Measurements from ENCODE around the gene FOXRED2.
"Not testable (repeated sequence)": the region's sequence is repeated elsewhere in the genome, so short reads cannot be mapped to it uniquely, and the experiment has no call there.

Gene FOXRED2

DNA sequence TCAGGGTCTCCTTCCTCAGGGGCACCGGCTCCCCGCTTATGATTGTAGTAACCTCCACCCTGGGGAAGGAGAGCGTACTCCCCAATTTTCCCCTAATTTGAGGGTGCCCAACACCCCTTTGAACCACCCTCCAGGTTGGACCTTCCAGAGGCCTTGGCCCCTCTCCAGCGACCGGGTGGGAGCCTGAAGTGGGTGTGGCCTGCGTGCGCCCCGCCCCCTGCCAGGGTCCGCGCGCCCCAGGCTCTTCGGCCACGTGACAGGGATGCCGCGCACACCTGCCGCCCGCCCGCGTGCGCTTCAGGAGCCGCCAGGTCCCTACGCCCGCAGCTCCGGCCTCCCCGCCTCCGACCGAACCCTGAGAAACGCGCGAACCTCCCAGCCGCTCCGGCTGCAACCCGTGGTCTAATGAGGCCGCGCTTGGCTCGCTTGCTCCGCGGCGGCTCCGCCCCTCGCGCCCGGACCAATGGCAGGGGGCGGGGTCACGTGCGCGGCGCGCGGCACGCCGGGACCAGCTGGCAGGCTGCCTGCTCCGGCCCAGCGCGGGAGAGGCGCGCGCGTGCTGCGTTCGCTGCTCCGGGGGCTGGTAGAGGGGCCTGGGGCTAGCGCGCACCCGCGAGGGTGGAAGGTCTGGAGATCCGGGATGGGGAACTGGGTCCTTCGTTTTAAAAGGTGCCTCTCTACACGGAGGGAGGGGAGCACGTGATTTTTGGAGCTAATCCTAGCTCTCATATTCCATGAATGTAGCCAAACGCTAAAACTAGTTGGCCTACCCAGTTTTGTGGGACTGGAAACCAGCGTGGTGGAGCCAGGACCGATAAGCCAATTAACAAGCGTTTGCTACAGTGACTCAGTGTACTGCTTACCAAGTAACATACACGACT, at the start of gene FOXRED2:
Gene FOXRED2 (minus strand): TSS at position 404 of the 881 bp plus-strand sequence. CDS start 618 bp downstream, outside the sequence.
- DNase-seq (ENCODE audit: low spot score): peak; percentile 83

DNA sequence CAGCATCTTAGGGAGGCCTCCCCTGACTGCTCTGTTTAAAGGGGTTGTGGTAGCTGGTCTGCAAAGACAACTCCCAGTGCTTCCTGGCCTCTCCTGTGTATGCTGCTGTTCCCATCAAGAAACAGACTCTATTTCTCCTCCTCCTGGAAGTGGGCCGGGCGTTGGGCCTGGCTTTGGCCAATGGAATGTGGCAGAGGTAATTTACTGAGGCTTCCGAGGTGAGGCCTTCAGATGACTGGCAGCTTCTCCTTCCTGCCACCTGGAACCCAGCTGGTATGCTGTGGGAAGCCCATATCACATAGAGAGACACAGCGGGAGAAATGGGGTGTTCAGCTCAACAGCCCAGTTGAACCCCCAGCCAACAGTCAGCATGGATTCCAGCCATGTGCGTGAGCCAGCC, 47.3 kb upstream of the FOXRED2 start:
- DNase-seq (ENCODE audit: low spot score): no peak

DNA sequence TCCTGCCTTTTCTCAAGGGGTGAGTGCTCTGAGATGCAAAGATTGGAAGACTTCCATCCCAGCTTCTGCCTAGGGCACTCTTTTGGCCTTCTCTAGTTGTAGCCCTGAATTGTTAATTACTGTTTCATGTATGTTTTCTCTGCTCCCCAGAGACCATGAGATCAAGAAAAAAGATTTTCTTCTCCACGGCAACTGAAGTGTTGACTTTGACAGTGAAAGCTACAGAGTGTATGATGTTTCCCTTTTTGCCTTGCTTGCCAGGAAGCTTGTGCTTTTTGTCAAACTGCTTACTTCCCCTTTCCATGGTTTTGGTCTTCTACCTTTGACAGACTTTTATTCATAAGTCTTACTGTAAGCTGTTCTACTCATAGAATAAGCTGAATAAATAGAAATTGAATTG, 45.4 kb upstream of the FOXRED2 start:
- DNase-seq (ENCODE audit: low spot score): no peak

DNA sequence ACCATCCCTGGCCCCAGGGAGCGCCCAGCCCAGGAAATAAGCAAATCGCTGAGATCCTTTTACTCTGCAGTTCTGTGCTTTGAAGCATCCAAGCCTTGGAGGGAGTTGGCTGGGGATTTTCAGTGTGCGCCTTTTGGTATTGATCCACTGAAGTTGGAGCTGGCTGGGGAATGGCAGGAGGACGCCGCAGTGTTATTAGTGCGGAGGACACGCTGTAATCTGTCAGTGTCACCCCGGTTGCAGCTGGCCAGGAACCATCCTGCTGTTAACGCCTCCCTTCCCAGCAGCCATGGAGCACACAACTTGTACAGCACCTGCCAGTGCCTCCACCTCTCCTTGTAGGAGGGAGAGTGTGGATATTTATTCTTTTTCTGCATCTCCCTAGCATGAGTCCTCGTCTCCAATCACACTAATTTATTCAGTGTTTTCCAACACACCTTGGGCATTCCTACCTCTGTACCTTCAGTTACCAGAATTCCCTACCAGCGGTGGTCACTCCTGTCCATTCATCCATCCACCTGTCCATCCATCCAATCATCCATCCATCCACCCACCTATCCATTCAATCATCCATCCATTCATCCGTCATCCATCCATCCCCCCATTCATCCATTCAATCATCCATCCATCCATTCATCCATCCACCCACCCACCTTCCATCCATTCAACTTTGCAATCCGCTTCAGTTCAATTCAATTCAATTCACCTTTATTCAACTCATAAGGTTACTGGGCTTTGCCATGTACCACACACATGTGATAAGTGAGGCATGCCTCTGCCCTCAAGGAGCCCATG, 44.1 kb upstream of the FOXRED2 start:
- DNase-seq (ENCODE audit: low spot score): no peak

DNA sequence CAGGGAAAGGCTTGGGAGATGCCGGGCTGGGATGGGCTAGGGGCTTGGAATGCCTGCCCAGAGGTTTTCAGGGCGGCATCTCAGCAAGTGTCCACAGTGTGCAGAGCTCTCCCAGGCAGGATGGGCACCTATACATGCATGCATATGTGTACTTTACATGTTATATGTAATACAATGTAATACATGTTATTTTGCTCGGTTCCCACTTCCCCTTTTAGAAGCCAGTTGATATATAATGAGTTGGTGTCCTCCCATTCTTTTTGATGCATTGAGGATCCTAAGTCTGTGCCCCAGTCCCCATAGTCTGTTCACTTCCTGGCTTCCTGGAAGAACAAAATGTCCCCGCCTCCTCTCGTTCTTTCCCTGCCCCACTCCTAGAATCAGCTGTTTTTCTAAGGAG, 42.2 kb upstream of the FOXRED2 start:
- no peak for DNase-seq (ENCODE audit: low spot score)

DNA sequence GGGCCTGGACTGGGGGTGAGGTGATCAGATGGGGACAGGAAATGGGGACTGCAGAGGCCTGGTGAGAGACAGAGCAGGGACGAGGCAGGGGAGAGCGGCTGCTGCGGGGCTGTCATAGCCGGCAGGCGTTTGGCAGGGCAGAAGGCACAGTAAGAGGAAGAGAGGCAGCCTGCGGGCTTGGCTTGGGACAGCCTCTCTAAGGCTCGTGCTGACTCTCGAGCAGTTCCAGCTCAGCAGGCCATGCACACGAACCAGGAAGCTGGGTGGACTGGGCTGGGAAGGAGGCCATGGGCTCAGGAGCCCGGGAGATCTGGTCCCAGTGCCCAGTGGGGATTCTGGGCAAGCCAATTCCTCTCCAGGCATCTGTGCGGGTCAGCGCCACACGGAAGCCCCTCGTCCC, 41.8 kb upstream of the FOXRED2 start:
- DNase-seq (ENCODE audit: low spot score): no peak

DNA sequence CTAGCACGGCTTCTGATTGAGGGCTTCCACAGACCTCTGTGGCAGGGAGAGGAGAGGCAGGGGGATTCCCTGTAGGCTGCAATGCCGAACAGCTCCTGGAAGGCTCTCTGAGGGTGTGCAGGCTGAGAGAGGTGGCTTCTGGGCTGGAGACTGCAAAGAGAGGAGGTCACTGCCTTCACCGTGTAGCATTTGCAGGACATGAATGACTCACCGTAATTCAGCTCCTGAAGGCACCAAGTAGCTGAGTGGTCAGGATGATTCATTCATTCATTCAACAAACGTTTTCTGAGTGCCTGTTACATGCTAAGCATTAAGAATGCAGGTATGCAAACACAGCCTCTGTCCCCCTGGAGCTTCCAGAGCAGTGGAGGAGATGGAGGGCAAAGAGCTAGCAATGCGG, 40.1 kb upstream of the FOXRED2 start:
- no peak for DNase-seq (ENCODE audit: low spot score)

DNA sequence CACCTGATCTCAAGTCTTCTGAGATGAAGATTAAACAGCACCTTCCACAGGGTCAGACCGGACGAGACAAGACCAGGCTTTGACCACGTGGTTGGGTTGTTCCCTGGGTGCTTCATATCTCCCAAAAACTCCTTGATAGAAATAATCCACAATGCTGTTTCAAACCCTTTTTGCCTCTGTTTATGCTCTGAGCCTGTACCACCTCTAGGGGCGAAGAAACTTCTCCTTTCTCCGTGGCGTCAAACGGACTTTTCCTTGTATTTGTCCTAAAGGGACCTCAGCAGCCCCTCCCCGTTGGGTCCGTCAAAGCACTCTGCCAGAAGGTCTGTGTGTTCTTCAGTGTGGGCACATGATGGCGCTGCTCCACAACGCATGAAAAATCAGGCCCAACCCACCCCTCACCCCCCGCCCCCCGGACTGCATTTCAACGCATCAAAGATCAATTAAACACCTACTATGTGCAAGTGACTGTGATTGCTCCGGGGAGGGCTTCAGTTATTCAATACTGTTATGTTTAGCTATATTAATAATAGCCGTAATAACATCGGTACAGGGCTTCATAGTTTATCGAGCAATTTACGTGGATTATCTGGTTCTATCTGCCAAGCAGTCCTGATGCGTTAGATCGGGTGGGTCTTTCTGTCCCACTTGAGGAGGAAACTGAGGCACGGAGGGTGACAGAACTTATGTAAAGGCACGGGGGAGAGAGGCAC, 39.4 kb upstream of the FOXRED2 start:
- peak; percentile 79 for DNase-seq (ENCODE audit: low spot score)

DNA sequence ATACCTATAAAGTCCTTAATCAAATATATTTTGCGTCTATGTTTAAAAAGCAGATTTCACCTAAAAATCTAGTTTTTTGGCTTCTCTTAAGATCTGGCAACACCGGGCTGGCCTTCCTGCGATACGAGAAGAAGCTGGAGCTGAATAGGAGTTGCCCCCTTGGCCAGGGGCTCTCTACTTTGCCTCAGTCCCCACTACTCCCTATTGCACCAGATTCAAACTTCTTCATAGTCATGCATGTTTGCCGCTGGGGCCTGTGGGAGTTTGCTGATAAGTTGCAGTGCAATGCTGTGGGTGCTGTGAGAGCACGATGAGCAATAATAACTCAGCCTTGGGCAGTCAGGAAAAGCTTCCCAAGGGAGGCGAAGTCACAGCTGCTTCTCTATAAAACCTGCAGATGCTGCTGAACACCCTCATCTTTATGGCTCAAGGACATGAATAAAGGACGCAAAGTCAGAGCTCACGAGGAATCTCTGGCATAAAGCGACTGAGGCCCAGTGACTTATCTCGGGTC, 37.3 kb upstream of the FOXRED2 start:
- DNase-seq (ENCODE audit: low spot score): no peak

DNA sequence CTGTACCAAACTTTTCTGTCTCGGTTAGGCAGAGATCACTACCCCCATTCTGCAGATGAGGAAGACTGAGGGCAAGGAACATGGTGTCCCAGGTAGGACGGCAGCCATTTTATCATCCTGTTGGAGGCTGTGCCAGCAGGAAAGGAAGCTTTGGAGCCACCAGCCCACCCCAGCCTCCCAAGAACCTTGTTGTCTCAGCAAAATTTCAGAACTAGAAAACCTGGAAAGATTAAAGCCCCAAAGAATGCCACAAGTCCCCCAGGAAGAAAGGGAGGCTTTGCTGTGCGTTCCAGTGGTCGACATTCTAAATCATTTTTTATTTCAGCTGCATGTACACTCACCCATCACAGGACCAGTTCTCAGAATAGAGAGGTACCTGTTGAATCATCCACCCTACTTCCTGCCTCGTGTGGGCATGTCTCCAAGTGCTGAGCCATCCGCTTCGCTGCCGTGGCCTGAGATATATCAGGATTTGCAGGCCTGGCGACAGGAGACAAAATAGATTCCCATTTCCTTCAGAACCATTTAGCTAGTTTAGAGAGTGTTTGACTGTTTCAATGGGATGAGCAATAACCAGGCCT, 35.1 kb upstream of the FOXRED2 start:
- no peak for DNase-seq (ENCODE audit: low spot score)

DNA sequence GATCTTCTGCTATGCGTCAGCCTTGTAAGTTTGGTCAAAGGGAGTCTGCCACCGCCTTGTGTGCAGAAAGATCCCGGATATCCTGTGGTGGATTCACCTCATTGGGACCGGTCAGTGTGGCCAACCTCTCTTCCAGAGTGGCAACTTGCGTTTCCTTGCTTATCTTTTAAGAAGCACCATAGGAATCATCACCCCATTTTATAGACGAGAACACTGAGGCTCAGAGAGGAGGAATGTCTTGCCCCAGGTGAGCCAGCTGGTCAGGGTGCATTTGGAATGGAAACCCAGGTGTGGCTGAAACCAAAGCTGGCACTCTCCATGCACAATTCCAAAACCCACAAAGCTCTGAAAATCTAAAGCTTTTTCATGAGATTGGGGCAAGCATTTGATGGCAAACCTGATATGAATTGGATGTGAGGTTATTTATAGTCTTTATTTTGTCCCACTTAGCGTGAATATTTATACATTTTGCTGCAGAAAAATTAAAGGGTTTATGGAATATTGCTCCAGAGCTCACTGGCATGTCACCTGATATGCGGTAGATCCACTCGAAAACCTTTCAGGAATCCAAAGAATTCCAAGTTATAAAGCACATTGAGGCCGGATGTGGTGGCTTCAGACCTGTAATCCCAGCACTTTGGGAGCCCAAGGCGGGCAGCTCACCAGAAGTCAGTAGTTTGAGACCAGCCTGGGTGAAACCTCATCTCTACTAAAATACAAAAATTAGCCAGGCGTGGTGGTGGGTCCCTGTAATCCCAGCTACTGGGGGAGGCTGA, 34.2 kb upstream of the FOXRED2 start:
- DNase-seq (ENCODE audit: low spot score): no peak

DNA sequence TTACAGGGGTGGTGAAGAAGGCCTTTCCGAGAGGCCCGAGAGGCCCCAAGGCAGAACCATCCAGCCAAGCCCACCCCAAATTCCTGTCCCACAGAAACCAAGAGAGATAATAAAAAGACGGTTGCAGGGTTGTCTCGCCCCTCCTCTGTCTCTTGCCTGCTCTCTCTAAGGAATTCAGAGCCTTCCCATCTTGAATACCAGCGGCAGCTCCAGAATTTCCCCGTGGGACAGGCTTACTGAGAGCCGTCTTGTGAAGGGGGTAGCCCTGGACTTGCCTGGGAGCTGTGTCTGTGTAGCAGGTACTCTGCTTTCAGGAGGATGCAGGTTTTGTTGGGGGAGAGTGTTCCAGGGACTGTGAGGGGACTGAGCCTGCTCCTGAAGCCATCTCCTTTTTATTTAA, 31.7 kb upstream of the FOXRED2 start:
- no peak for DNase-seq (ENCODE audit: low spot score)

DNA sequence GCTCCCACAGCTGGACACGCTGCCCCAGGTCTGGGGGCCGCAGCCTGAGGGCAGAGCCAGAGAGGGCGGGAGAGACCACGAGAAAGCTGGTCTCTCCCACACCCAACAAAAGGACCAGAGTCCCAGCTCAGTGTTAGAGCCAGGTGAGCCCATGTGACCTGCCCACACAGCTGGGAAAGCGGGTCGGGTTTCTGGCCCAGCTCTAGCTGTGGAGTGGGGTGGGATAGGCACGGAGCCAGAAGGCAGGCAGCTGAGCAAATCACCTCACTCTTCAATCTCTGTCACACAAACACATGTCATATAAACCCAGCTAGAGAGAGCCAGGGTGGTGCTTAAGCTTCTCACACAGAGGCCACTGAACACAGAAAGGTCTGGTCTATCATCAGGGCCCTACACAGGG, 29.9 kb upstream of the FOXRED2 start:
- no peak for DNase-seq (ENCODE audit: low spot score)

DNA sequence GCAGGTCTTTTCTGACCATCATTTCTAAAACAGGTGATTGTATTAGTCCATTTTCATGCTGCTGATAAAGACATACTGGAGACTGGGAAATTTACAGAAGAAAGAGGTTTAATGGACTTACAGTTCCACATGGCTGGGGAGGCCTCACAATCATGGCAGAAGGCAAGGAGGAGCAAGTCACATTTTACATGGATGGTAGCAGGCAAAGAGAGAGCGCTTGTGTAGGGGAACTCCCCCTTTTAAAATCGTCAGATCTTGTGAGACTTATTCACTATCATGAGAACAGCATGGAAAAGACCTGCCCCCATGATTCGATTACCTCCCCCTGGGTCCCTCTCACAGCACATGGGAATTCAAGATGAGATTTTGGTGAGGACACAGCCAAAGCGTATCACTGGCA, 26.5 kb upstream of the FOXRED2 start:
- DNase-seq (ENCODE audit: low spot score): not testable (repeated sequence)

DNA sequence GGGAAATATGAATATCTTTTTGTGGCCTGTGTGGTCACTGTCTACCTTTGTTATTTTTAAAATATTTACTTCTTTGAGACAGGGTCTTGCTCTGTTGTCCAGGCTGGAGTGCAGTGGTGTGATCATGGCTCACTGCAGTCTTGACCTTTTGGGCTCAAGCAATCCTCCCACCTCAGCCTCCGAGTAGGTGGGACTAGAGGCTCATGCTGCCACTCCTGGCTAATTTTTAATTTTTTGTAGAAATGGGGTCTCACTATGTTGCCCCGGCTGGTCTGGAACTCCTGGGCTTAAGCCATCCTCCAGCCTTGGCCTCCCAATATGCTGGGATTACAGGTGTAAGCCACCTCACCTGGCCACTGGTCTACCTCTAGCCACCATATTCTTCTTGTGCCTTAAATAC, 25.6 kb upstream of the FOXRED2 start:
- no peak for DNase-seq (ENCODE audit: low spot score)

DNA sequence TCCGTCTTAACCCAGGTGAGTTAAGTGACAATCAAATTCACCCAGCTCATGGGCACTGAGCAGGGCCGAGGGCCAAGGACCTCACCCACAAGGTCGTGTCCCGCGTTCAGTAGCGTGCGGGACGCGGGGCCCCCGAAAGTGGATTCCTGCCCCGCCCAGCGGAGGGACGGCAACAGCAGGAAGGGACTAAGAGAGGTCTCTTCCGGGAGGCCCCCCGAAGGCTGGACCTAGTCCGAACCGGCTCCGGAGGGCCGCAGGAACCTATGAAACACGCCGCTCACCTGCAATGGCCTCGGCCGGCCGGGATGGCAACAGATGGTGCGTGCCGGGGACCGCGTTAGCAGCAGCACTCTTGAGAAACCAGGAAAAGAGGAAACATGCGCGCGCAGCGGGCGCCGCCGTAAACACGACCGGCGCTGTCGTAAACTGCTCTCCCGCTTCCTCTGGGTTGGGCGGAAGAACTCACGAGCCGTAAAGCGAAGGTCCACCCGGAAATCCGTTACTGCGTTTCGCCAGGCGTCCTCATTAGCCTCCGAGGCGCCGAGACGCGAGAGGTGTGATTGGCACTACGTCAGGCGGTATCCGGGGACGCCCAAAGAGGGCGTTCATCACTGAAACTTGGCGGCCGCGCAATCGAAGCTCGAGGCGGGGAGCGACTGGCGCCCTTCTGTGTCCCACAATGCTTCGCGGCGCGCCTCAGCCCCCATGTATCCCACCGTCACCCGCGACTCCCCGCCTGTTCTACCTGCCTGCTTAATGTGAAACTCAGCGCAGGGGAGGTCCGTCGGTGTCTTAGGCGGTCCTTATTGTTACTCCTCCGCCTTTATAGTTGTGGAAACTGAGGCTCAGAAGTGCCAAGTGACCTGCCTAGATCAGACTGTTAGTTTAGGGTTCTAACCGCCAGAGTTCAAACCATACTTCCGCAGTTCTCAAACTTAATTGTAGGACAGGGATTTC, 22.2 kb upstream of the FOXRED2 start, which contains the start of gene EIF3D:
Gene EIF3D (minus strand): TSS at position 372 of the 957 bp plus-strand sequence. CDS start 3,045 bp downstream, outside the sequence.
- peak; percentile 99 for DNase-seq (ENCODE audit: low spot score)

DNA sequence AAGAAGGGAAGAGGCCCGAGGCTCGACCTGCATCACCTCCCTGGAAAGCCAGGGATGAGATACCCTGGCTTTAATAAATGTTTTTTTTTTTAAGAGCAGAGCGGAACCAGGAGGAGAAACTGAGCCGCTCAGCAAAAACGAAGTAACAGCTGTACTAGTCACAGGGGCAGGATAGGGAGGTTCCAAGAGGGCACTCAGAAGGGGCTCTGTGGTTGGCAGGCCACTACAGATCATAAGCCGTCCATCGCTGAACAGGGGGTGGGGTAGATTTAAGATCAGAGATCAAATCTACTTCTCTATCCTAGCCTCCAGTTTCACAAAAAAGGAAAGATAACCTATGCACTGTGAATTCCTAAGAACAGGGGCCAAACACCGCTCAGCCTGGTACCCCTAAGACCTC, 21.5 kb upstream of the FOXRED2 start:
- no peak for DNase-seq (ENCODE audit: low spot score)

DNA sequence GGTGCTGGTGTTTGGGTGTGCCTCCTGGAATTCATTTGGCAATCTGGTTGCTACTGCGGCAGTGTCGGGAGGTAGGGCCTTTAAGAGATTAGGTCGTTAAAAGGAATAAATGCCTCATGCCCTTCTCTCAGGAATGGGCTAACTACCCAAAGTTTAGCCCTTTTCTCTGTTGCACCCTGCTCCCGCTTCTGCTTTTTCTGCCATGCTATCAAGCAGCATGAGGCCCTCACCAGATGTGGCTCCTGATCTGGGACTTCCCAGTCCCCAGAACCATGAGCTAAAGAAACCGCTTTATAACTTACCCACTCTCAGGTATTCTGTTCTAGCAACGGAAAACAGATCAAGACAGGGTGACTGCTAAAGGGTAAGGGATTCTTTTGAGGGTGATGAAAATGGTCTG, 15.8 kb upstream of the FOXRED2 start:
- DNase-seq (ENCODE audit: low spot score): no peak

DNA sequence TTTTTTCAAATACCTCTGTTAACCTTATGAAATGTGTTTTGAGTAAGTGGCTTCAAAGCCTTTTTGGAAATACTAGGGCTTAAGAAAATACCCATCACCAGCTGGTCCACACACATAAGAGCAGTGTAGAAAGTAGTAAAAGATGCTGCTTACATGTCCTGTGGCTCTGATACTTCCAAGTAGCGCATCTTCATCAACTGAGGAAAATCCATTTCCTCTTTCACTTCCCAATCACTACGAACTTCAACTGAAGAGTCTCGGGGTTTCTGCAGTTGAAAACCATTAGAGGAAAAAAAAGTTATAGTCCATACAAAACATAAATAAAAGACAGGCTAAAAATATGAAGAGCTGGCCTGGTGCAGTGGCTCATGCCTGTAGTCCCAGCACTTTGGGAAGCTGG, 13.6 kb upstream of the FOXRED2 start:
- no peak for DNase-seq (ENCODE audit: low spot score)

DNA sequence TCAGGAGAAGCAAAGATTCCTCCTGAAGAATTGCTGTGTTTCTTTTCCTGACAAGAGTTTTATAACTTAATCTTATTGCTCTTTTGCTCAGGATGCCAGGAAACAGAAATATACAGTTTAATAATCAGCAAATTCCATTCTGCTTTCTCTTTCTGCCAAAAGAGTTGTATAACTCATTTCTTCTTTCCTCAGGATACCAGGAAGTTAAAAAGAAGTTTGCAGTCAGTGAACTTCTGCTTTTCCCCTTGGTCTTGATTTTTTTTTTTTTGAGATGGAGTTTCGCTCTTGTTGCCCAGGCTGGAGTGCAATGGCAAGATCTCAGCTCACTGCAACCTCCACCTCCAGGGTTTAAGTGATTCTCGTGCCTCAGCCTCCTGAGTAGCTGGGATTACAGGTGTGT, 13.1 kb upstream of the FOXRED2 start:
- not testable (repeated sequence) for DNase-seq (ENCODE audit: low spot score)
